ENCODE measurements around the gene SHISA8. TPM values are rescaled to one million over a fixed set of nuclear protein-coding genes. Genes with fewer than 3 reads are reported as not detected.

Gene SHISA8
- total and polyA plus RNA-seq, 4 donors = not detected

- Histone ChIP-seq H3K9ac (ENCODE audit: low read depth in 1 of 2, low read length in 2 of 2) (no peak overlapping the region), H3K4me3 (ENCODE audit: low read depth in 1 of 3, low read length in 3 of 3) (no peak overlapping the region), H3K27ac (ENCODE audit: low read depth in 1 of 2, low read length in 2 of 2) (no peak overlapping the region), H3K4me1 (ENCODE audit: control insufficient read depth in 4 of 4, insufficient read depth in 4 of 4, low read length in 3 of 4) (peaks cover 0 to 5% (median 0%) of the 10 kb centered on the region in 4 donors), H3K27me3 (ENCODE audit: control insufficient read depth in 4 of 4, insufficient read depth in 4 of 4, low read length in 3 of 4) (no peaks in the 10 kb centered on the region), H3K36me3 (ENCODE audit: control insufficient read depth in 4 of 4, insufficient read depth in 3 of 4, low read depth in 1 of 4, low read length in 3 of 4) (peaks cover 10 to 79% (median 53%) of the 10 kb centered on the region in 4 donors), H3K9me3 (ENCODE audit: control insufficient read depth in 4 of 4, low read length in 3 of 4) (no peaks in the 10 kb centered on the region)
- no peak for DNase-seq (ENCODE audit: low spot score)
- WGBS = 83% methylated on average over 10 of the region's 10 CpGs
- TF ChIP-seq TAF1 (conservative IDR thresholded peaks at IDR 0.05) (no peak), FOXA1 (IDR thresholded peaks at IDR 0.05) (no peak), HNF4G (IDR thresholded peaks at IDR 0.05) (no peak), RXRA (IDR thresholded peaks at IDR 0.05) (no peak), ZBTB33 (IDR thresholded peaks at IDR 0.05) (no peak), GABPA (IDR thresholded peaks at IDR 0.05 in 1 of 2, conservative IDR thresholded peaks at IDR 0.05 in 1 of 2) (no peak)
Measured at GRCh38 chr22:41875531-41876270, 39.2 kb downstream of the SHISA8 start.

- no peaks in the 10 kb centered on the region for H3K9me3 ChIP-seq (ENCODE audit: control insufficient read depth in 4 of 4, low read length in 3 of 4)
- no peaks in the 10 kb centered on the region for H3K27me3 ChIP-seq (ENCODE audit: control insufficient read depth in 4 of 4, insufficient read depth in 4 of 4, low read length in 3 of 4)
- peaks cover 12 to 74% (median 49%) of the 10 kb centered on the region in 4 donors for H3K36me3 ChIP-seq (ENCODE audit: control insufficient read depth in 4 of 4, insufficient read depth in 3 of 4, low read depth in 1 of 4, low read length in 3 of 4)
- 93% methylated on average over 2 of the region's 2 CpGs for WGBS
- TF ChIP-seq GABPA (IDR thresholded peaks at IDR 0.05 in 1 of 2, conservative IDR thresholded peaks at IDR 0.05 in 1 of 2) = no peak
- no peak for TF ChIP-seq EGR1 (IDR thresholded peaks at IDR 0.05; ENCODE audit: low read depth in 2 of 2)
- no peak for TF ChIP-seq CTCF (IDR thresholded peaks at IDR 0.05; ENCODE audit: low read depth, low read length, missing input control)
- H3K4me3 ChIP-seq (ENCODE audit: low read depth in 1 of 3, low read length in 3 of 3) = no peak overlapping the region
- H3K27ac ChIP-seq (ENCODE audit: low read depth in 1 of 2, low read length in 2 of 2) = no peak overlapping the region
- H3K9ac ChIP-seq (ENCODE audit: low read depth in 1 of 2, low read length in 2 of 2) = no peak overlapping the region
- DNase-seq (ENCODE audit: low spot score) = no peak
- H3K4me1 ChIP-seq (ENCODE audit: control insufficient read depth in 4 of 4, insufficient read depth in 4 of 4, low read length in 3 of 4) = peaks cover 0 to 5% (median 0%) of the 10 kb centered on the region in 4 donors
Measured at GRCh38 chr22:41874090-41874489, 40.8 kb downstream of the SHISA8 start.

GRCh38 chr22:41873391-41873790 is 41.5 kb downstream of the SHISA8 start:
- Histone ChIP-seq H3K4me1 (ENCODE audit: control insufficient read depth in 4 of 4, insufficient read depth in 4 of 4, low read length in 3 of 4) (peaks cover 0 to 5% (median 0%) of the 10 kb centered on the region in 4 donors), H3K27ac (ENCODE audit: low read depth in 1 of 2, low read length in 2 of 2) (no peak overlapping the region), H3K36me3 (ENCODE audit: control insufficient read depth in 4 of 4, insufficient read depth in 3 of 4, low read depth in 1 of 4, low read length in 3 of 4) (peaks cover 15 to 73% (median 52%) of the 10 kb centered on the region in 4 donors), H3K4me3 (ENCODE audit: low read depth in 1 of 3, low read length in 3 of 3) (no peak overlapping the region), H3K9me3 (ENCODE audit: control insufficient read depth in 4 of 4, low read length in 3 of 4) (no peaks in the 10 kb centered on the region), H3K9ac (ENCODE audit: low read depth in 1 of 2, low read length in 2 of 2) (no peak overlapping the region), H3K27me3 (ENCODE audit: control insufficient read depth in 4 of 4, insufficient read depth in 4 of 4, low read length in 3 of 4) (no peaks in the 10 kb centered on the region)
- WGBS = 71% methylated on average over 5 of the region's 5 CpGs
- DNase-seq (ENCODE audit: low spot score) = no peak
- no peak for TF ChIP-seq SP1 (IDR thresholded peaks at IDR 0.05)
- TF ChIP-seq FOXA1 (IDR thresholded peaks at IDR 0.05) = no peak
- no peak for TF ChIP-seq YY1 (IDR thresholded peaks at IDR 0.05)
- TF ChIP-seq HNF4A (conservative IDR thresholded peaks at IDR 0.05) = no peak
- TF ChIP-seq RXRA (IDR thresholded peaks at IDR 0.05) = no peak
- TF ChIP-seq MAX (IDR thresholded peaks at IDR 0.05) = no peak
- TF ChIP-seq JUND (IDR thresholded peaks at IDR 0.05) = no peak
- TF ChIP-seq FOXA2 (IDR thresholded peaks at IDR 0.05) = no peak
- TF ChIP-seq EGR1 (IDR thresholded peaks at IDR 0.05; ENCODE audit: low read depth in 2 of 2) = no peak
